ENCODE measurements around the gene ESPNL. TPM values are rescaled to one million over a fixed set of nuclear protein-coding genes. Genes with fewer than 3 reads are reported as not detected.

Gene ESPNL
- total and polyA plus RNA-seq, 2 of the 4 experiments (the other 2 are of a cell fraction), result 2.0 TPM

- Histone ChIP-seq H3K9me1 (ENCODE audit: insufficient read depth, low read length) (peaks cover 33% of the 10 kb centered on the region), H3K4me3 (ENCODE audit: insufficient read depth, low read depth, low read length) (no peak overlapping the region), H3K79me1 (ENCODE audit: low read depth in 1 of 2, low read length in 2 of 2) (peaks cover 3 to 32% of the 10 kb centered on the region in 2 experiments; a peak in 3 of 4 replicates), H3K4me2 (ENCODE audit: low read depth, low read length) (peak overlapping the region; percentile 49; the same call in 1 of the 2 replicates), H3K36me3 (ENCODE audit: control insufficient read depth, insufficient read depth, low read length) (peaks cover 33% of the 10 kb centered on the region), H3K4me1 (ENCODE audit: control insufficient read depth, insufficient read depth, low read length) (peaks cover 33% of the 10 kb centered on the region), H4K5ac (ENCODE audit: low read depth, low read length) (peak overlapping the region; percentile 92), H3K23ac (ENCODE audit: low read depth, low read length) (peak overlapping the region; percentile 90), H2BK20ac (ENCODE audit: low read depth, low read length) (peak overlapping the region; percentile 98), H4K20me1 (ENCODE audit: insufficient read depth, low read length) (peaks cover 8% of the 10 kb centered on the region), H2AK5ac (ENCODE audit: low read depth, low read length) (peak overlapping the region; percentile 98), H2AK9ac (replicated peaks; ENCODE audit: low read depth, low read length, poor library complexity) (peak overlapping the region; percentile 99), H4K8ac (ENCODE audit: low read depth in 2 of 2, low read length in 2 of 2) (peak overlapping the region; percentile 51 to 97), H3K27ac (ENCODE audit: insufficient read depth, low read length) (peak overlapping the region; percentile 91), H2BK15ac (ENCODE audit: low read depth, low read length) (peak overlapping the region; percentile 97), H2AFZ (replicated peaks; ENCODE audit: low read length, poor library complexity) (no peak overlapping the region), H3K56ac (ENCODE audit: extremely low read depth, insufficient read depth, low read length) (peak overlapping the region; percentile 95), H3K27me3 (ENCODE audit: control insufficient read depth, insufficient read depth, low read length) (peaks cover under 1% of the 10 kb centered on the region; the same call in 1 of the 2 replicates), H2BK120ac (ENCODE audit: low read depth, low read length) (peak overlapping the region; percentile 97), H2BK5ac (ENCODE audit: low read depth, low read length, poor library complexity, severe bottlenecking) (peak overlapping the region; percentile 96), H3K9me3 (ENCODE audit: control insufficient read depth, insufficient read depth, low read length) (no peaks in the 10 kb centered on the region), H3K14ac (replicated peaks; ENCODE audit: low read depth, low read length) (peak overlapping the region; percentile 96), H4K91ac (ENCODE audit: insufficient read depth, low read depth, low read length) (peak overlapping the region; percentile 99), H3K9ac (ENCODE audit: low read depth, low read length) (peak overlapping the region; percentile 10; the same call in 1 of the 2 replicates), H3K4ac (ENCODE audit: low read depth, low read length) (peak overlapping the region; percentile 97), H3K18ac (ENCODE audit: low read depth, low read length) (peak overlapping the region; percentile 96)
- BruUV-seq (replicated peaks), result no TSS peak
- ATAC-seq (ENCODE audit: low read depth) (no peak), DNase-seq (no peak)
- dilution Hi-C loops (cut with HindIII; ENCODE audit: low sequenced_read_pairs, unreplicated experiment), result no loop called here
- ChIA-PET CTCF (no interaction called here), POLR2A (ENCODE audit: unreplicated experiment) (no interaction called here)
- intact Hi-C loops (cut with micrococcal nuclease), result loop anchor here (1.0 kb wide), 1 partner anchor 72 kb away; the partner anchor contains the start of gene HES6
- WGBS, 2 experiments (ENCODE audit: extremely low coverage in 2 of 2, insufficient read length in 1 of 2), result no CpG with 5 or more reads among the region's 13 CpGs
- TF ChIP-seq POLR2A (IDR thresholded peaks at IDR 0.05; ENCODE audit: low read depth, low read length), result peak; percentile 14; the same call in 1 of the 2 replicates
- TF ChIP-seq CEBPB (IDR thresholded peaks at IDR 0.05; ENCODE audit: low read depth, low read length), result no peak
- in situ Hi-C loops (cut with MboI; ENCODE audit: low sequenced_read_pairs), result no loop called here
Measured at GRCh38 chr2:238168196-238169047, 68.3 kb downstream of the ESPNL start.

Measured in IMR-90 (cell line).